ENCODE results near the gene AEN.

GRCh38 chr15:88580532-88580931 lies 40.6 kb upstream of the AEN start:
- TF ChIP-seq, protein P1, sequence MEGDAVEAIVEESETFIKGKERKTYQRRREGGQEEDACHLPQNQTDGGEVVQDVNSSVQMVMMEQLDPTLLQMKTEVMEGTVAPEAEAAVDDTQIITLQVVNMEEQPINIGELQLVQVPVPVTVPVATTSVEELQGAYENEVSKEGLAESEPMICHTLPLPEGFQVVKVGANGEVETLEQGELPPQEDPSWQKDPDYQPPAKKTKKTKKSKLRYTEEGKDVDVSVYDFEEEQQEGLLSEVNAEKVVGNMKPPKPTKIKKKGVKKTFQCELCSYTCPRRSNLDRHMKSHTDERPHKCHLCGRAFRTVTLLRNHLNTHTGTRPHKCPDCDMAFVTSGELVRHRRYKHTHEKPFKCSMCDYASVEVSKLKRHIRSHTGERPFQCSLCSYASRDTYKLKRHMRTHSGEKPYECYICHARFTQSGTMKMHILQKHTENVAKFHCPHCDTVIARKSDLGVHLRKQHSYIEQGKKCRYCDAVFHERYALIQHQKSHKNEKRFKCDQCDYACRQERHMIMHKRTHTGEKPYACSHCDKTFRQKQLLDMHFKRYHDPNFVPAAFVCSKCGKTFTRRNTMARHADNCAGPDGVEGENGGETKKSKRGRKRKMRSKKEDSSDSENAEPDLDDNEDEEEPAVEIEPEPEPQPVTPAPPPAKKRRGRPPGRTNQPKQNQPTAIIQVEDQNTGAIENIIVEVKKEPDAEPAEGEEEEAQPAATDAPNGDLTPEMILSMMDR (IDR thresholded peaks at IDR 0.05): no peak
- TF ChIP-seq POLR2A (IDR thresholded peaks at IDR 0.05): no peak
